Measurements from ENCODE around the gene SULT4A1.

- no peak for TF ChIP-seq POLR2A (IDR thresholded peaks at IDR 0.05)
- no peak for TF ChIP-seq CTCF (IDR thresholded peaks at IDR 0.05)
These were observed 14.7 kb upstream of the SULT4A1 start for GRCh38 chr22:43876866-43877509.

Measured in thyroid gland (tissue), 4 donors.